Neural cell (in vitro differentiated cells): Measurements from ENCODE around the gene SIRT1.

Experiments
- EP300 ChIP-seq: fragments of 450-650 bp; conservative IDR thresholded peaks from 2 replicates; pipeline ENCODE4 v1.6.1; 2014; ENCODE audit warnings: antibody characterized with exemption, mild to moderate bottlenecking, moderate library complexity; ENCODE audit not compliant: poor library complexity, severe bottlenecking
- EZH2 ChIP-seq: fragments of 200-600, 300-800 bp; shearing (Covaris generic), sonication (generic); IDR thresholded peaks from 2 replicates; pipeline ENCODE4 v1.6.1; 2014; ENCODE audit warnings: antibody characterized with exemption, low read length, borderline replicate concordance, mild to moderate bottlenecking; ENCODE audit not compliant: insufficient read depth, poor library complexity, severe bottlenecking
- POLR2AphosphoS5 ChIP-seq: IDR thresholded peaks from 2 replicates; pipeline ENCODE4 v1.6.1; 2012
- RAD21 ChIP-seq: fragments of 450-650 bp; conservative IDR thresholded peaks from 2 replicates; pipeline ENCODE4 v1.6.1; 2014; ENCODE audit warnings: antibody characterized with exemption, mild to moderate bottlenecking, moderate library complexity
- TF ChIP-seq, protein P1 (sequence below): fragments of 450-650 bp; IDR thresholded peaks from 2 replicates; pipeline ENCODE4 v1.5.1; 2014; ENCODE audit warnings: antibody characterized with exemption, mild to moderate bottlenecking, moderate library complexity; ENCODE audit not compliant: poor library complexity, severe bottlenecking

- TF ChIP-seq EZH2 (no peak), EP300 (no peak), RAD21 (no peak), POLR2AphosphoS5 (no peak)
- TF ChIP-seq, protein P1, sequence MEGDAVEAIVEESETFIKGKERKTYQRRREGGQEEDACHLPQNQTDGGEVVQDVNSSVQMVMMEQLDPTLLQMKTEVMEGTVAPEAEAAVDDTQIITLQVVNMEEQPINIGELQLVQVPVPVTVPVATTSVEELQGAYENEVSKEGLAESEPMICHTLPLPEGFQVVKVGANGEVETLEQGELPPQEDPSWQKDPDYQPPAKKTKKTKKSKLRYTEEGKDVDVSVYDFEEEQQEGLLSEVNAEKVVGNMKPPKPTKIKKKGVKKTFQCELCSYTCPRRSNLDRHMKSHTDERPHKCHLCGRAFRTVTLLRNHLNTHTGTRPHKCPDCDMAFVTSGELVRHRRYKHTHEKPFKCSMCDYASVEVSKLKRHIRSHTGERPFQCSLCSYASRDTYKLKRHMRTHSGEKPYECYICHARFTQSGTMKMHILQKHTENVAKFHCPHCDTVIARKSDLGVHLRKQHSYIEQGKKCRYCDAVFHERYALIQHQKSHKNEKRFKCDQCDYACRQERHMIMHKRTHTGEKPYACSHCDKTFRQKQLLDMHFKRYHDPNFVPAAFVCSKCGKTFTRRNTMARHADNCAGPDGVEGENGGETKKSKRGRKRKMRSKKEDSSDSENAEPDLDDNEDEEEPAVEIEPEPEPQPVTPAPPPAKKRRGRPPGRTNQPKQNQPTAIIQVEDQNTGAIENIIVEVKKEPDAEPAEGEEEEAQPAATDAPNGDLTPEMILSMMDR: no peak
Observed at GRCh38 chr10:67878133-67878532, 6.3 kb upstream of the SIRT1 start.
